Measurements from ENCODE around the gene EVI2B. TPM values are rescaled to one million over a fixed set of nuclear protein-coding genes. Genes with fewer than 3 reads are reported as not detected.
A peak's percentile ranks its signal among the peaks of the same experiment; 100 is the strongest.
"Not testable (repeated sequence)": the region's sequence is repeated elsewhere in the genome, so short reads cannot be mapped to it uniquely, and the experiment has no call there.

The EVI2B gene, protein sequence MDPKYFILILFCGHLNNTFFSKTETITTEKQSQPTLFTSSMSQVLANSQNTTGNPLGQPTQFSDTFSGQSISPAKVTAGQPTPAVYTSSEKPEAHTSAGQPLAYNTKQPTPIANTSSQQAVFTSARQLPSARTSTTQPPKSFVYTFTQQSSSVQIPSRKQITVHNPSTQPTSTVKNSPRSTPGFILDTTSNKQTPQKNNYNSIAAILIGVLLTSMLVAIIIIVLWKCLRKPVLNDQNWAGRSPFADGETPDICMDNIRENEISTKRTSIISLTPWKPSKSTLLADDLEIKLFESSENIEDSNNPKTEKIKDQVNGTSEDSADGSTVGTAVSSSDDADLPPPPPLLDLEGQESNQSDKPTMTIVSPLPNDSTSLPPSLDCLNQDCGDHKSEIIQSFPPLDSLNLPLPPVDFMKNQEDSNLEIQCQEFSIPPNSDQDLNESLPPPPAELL
- 0.85 TPM for total RNA-seq

DNA sequence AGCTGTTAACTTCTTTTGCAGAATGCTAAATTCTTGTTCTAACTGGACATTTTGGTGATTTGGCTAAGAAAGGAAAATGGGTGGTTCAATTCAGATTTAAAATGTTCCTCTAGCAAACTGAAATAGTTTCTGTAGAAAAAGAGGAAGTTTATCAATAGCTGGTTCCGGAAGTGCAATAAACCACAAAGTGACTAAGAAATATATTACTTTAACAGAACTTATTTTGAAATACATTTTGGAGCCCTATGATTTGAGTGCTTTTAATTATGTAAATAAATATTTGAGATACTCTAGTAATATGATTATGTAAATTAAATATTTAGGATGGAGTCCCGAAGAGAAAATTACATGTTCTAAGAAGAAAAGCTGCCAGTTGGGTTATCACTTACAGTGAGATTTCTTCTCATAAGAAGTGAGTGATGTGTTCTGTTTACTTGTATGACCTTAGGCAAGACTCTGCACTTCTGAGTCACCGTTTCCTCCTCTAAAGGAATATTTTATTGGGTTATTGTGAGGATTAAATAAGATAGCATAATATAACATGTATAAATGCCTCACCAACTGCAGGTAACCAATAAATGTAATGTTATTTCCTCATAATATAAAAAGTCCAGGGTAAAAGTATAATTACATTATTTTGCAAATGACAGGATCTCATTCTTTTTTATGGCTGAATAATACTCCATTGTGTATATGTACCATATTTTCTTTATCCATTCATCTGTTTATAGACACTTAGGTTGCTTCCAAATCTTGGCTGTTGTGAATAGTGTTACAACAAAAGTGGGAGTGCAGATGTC, at the start of gene EVI2B:
Gene EVI2B (minus strand): TSS at position 73 of the 800 bp plus-strand sequence. CDS start 8,445 bp downstream, outside the sequence.
- Histone ChIP-seq H3K9me3 (no peaks in the 10 kb centered on the region), H3K36me3 (no peaks in the 10 kb centered on the region), H3K4me3 (peak within 1 kb of the TSS in 1 of 2 donors; percentile 47), H3K4me1 (no peaks in the 10 kb centered on the region), H3K27ac (peak within 1 kb of the TSS in 1 of 2 donors; percentile 45), H3K27me3 (no peaks in the 10 kb centered on the region)
- TF ChIP-seq, protein P1, sequence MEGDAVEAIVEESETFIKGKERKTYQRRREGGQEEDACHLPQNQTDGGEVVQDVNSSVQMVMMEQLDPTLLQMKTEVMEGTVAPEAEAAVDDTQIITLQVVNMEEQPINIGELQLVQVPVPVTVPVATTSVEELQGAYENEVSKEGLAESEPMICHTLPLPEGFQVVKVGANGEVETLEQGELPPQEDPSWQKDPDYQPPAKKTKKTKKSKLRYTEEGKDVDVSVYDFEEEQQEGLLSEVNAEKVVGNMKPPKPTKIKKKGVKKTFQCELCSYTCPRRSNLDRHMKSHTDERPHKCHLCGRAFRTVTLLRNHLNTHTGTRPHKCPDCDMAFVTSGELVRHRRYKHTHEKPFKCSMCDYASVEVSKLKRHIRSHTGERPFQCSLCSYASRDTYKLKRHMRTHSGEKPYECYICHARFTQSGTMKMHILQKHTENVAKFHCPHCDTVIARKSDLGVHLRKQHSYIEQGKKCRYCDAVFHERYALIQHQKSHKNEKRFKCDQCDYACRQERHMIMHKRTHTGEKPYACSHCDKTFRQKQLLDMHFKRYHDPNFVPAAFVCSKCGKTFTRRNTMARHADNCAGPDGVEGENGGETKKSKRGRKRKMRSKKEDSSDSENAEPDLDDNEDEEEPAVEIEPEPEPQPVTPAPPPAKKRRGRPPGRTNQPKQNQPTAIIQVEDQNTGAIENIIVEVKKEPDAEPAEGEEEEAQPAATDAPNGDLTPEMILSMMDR (IDR thresholded peaks at IDR 0.05): no peak
- intact Hi-C loops (cut with DNase I): no loop called here
- no peak for DNase-seq (ENCODE audit: low spot score in 2 of 2)

DNA sequence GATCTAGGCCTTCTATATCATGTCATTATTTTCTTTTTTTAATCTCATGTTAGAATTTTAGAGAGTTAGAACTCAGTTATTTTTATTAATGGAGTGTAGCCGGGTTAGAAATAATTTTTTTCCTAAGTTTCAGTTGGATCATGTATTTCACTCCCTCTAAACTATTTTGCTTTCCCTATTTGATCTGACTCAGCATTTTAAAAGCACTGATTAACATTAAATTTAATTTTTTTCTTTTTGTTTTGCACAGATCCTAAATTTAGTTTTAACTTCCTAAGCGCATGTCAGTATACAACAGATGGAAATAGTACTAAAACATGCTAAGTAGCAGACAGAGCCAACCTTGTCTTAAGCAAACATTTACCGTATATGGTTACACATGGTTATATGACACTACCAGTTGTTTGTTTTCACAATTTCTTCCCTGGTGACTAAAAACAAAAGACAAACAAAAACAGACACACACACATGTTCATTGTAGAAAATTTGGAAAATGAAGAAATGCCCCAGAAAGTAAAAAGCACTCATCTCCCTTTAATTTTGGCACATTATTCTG, 44.1 kb upstream of the EVI2B start:
- no peaks in the 10 kb centered on the region for H3K9me3 ChIP-seq
- DNase-seq (ENCODE audit: low spot score in 2 of 2): no peak
- intact Hi-C loops (cut with DNase I): no loop called here
- H3K27ac ChIP-seq: no peak overlapping the region
- no peaks in the 10 kb centered on the region for H3K4me1 ChIP-seq
- no peak overlapping the region for H3K4me3 ChIP-seq
- TF ChIP-seq, protein P1 (IDR thresholded peaks at IDR 0.05): no peak
- H3K27me3 ChIP-seq: no peaks in the 10 kb centered on the region
- peaks cover 40 to 59% of the 10 kb centered on the region in 2 donors for H3K36me3 ChIP-seq

DNA sequence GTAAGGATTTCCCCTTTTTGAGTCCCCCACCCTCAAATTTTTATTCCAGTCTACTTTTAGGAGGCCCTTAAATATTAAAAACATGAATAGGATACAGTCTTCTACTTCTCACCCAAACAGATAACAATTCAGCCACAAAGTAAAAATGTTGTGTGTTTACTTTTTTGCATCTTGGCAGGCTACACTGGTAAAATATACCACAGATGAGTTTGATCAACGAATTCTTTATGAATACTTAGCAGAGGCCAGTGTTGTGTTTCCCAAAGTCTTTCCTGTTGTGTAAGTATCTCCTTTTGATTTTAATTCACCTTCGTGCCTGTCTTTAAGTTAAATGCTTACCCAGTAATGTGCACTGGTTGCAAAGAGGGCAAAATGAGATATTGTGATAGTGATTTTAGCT, 43.2 kb upstream of the EVI2B start:
- no peak for DNase-seq (ENCODE audit: low spot score in 2 of 2)
- Histone ChIP-seq H3K36me3 (peaks cover 42 to 67% of the 10 kb centered on the region in 2 donors), H3K4me3 (no peak overlapping the region), H3K9me3 (no peaks in the 10 kb centered on the region), H3K27ac (no peak overlapping the region), H3K4me1 (no peaks in the 10 kb centered on the region), H3K27me3 (no peaks in the 10 kb centered on the region)
- TF ChIP-seq, protein P1 (IDR thresholded peaks at IDR 0.05): no peak
- intact Hi-C loops (cut with DNase I): no loop called here

DNA sequence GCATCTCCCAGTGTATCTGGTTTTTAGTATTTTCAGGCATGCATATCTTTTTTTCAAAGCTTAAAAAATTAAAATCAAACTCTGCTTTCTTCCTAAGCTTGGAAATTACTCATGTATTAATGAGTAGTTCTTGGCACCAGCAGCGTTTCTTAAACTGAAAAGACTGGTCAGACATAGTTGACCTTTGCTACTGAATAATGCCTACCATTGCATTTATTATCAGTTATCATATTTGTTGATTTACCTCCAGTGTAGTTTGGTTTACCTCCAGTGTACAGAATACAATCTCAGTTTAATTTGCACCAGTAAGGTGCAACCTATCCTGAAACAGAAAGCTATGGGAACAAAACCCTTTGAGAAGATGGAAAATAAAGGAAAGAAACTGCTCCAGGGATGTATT, 42.1 kb upstream of the EVI2B start:
- Histone ChIP-seq H3K27ac (no peak overlapping the region), H3K4me1 (no peaks in the 10 kb centered on the region), H3K9me3 (no peaks in the 10 kb centered on the region), H3K36me3 (peaks cover 36 to 64% of the 10 kb centered on the region in 2 donors), H3K4me3 (no peak overlapping the region), H3K27me3 (no peaks in the 10 kb centered on the region)
- TF ChIP-seq, protein P1 (IDR thresholded peaks at IDR 0.05): no peak
- no peak for DNase-seq (ENCODE audit: low spot score in 2 of 2)
- intact Hi-C loops (cut with DNase I): no loop called here

DNA sequence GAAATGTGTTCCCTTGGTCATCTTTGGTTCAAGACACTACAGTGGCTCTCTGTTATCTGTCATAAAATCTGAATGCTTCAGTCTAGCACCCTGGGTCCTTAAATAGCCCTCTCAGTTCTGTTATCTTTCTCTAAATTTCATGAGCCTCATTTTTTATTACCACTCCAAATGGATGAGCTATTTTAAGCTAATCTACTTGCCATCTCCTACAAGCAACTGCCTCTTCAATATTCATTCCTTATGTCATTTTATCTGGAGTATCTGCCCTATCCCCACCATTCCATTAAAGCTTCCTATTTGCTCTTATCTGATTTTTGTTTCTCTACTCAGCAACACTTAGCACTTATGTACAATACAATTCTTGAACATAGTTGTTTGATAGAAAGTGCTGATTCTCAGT, 35.6 kb upstream of the EVI2B start:
- no peak overlapping the region for H3K27ac ChIP-seq
- no peaks in the 10 kb centered on the region for H3K27me3 ChIP-seq
- no peak overlapping the region for H3K4me3 ChIP-seq
- DNase-seq (ENCODE audit: low spot score in 2 of 2): no peak
- TF ChIP-seq, protein P1 (IDR thresholded peaks at IDR 0.05): no peak
- H3K9me3 ChIP-seq: no peaks in the 10 kb centered on the region
- intact Hi-C loops (cut with DNase I): no loop called here
- H3K4me1 ChIP-seq: no peaks in the 10 kb centered on the region
- H3K36me3 ChIP-seq: peaks cover 24 to 47% of the 10 kb centered on the region in 2 donors

DNA sequence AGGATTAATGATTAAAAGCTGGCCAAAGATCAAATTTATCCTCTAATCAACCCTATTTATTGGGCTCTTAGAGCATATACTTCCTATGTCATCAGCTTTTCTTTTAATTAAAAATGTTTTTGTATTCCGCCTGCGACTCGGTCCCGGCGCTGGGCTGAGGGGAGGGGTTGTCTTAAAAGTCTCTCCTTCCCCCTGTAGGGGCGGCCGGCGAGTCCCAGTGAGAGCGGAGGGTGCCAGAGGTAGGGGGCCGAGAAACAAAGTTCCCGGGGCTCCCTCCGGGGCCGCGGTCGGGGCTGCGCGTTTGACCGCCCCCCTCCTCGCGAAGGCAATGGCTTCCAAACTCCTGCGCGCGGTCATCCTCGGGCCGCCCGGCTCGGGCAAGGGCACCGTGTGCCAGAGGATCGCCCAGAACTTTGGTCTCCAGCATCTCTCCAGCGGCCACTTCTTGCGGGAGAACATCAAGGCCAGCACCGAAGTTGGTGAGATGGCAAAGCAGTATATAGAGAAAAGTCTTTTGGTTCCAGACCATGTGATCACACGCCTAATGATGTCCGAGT, 31.4 kb upstream of the EVI2B start:
- intact Hi-C loops (cut with DNase I); H3K4me3 ChIP-seq; H3K9me3 ChIP-seq; H3K4me1 ChIP-seq; H3K27me3 ChIP-seq; DNase-seq (ENCODE audit: low spot score in 2 of 2); H3K27ac ChIP-seq: not testable (repeated sequence)
- H3K36me3 ChIP-seq: peaks cover 9 to 42% of the 10 kb centered on the region in 2 donors
